ENCODE results near the gene BMAL2.

DNA sequence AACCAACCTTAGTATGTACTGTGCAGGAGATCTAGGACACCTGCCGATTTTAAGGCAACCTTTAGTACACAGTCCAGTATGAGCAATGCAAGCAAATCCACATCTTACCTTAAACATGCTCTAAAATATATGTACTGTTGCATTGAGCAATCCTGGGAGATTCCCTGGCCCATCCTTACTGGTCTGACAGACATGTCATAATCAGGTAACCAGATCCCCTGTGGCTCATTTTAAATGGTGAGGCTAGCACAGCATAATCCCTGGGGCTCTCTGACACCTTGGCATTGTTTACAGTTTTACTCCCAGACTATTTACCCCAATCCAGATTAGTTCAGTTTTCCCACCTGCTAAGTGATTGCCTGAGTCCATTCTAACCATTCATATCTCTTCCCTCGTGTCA lies 15.1 kb downstream of the BMAL2 start:
- TF ChIP-seq, protein P1, sequence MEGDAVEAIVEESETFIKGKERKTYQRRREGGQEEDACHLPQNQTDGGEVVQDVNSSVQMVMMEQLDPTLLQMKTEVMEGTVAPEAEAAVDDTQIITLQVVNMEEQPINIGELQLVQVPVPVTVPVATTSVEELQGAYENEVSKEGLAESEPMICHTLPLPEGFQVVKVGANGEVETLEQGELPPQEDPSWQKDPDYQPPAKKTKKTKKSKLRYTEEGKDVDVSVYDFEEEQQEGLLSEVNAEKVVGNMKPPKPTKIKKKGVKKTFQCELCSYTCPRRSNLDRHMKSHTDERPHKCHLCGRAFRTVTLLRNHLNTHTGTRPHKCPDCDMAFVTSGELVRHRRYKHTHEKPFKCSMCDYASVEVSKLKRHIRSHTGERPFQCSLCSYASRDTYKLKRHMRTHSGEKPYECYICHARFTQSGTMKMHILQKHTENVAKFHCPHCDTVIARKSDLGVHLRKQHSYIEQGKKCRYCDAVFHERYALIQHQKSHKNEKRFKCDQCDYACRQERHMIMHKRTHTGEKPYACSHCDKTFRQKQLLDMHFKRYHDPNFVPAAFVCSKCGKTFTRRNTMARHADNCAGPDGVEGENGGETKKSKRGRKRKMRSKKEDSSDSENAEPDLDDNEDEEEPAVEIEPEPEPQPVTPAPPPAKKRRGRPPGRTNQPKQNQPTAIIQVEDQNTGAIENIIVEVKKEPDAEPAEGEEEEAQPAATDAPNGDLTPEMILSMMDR (IDR thresholded peaks at IDR 0.05) = no peak
- TF ChIP-seq POLR2AphosphoS5 (IDR thresholded peaks at IDR 0.05; ENCODE audit: low read depth, low read length) (no peak), SIN3A (IDR thresholded peaks at IDR 0.05; ENCODE audit: borderline replicate concordance, insufficient read depth, low read depth, low read length) (no peak), REST (IDR thresholded peaks at IDR 0.05; ENCODE audit: insufficient read depth in 1 of 2, low read depth in 2 of 2, low read length in 1 of 2) (no peak)
